Endodermal cell (in vitro differentiated cells): Measurements from ENCODE around the gene TECR. TPM values are rescaled to one million over a fixed set of nuclear protein-coding genes. Genes with fewer than 3 reads are reported as not detected.
A peak's percentile ranks its signal among the peaks of the same experiment; 100 is the strongest.

Experiments
- DNase-seq: peaks from one replicate; pipeline ENCODE4 v3.0.0-alpha.2; 2017
- H3K27ac ChIP-seq: 2 replicates; pipeline ENCODE4 v1.5.1; 2013; ENCODE audit warnings: mild to moderate bottlenecking, low read depth, low read length, moderate library complexity
- H3K27me3 ChIP-seq: 2 replicates; pipeline ENCODE4 v1.6.1; 2013; ENCODE audit warnings: mild to moderate bottlenecking, low read length, moderate library complexity; ENCODE audit not compliant: insufficient read depth, control insufficient read depth, poor library complexity, severe bottlenecking
- H3K36me3 ChIP-seq: 2 replicates; pipeline ENCODE4 v1.7.0; 2013; ENCODE audit warnings: mild to moderate bottlenecking, low read length, moderate library complexity; ENCODE audit not compliant: control insufficient read depth, insufficient read depth
- H3K4me1 ChIP-seq: one replicate; pipeline ENCODE4 v1.7.0; 2013; ENCODE audit warnings: low read length; ENCODE audit not compliant: control insufficient read depth, insufficient read depth
- H3K4me3 ChIP-seq: 2 replicates; pipeline ENCODE4 v1.5.1; 2013; ENCODE audit warnings: mild to moderate bottlenecking, low read length, moderate library complexity
- H3K9ac ChIP-seq: 2 replicates; pipeline ENCODE4 v1.6.1; 2013; ENCODE audit warnings: mild to moderate bottlenecking, low read length, moderate library complexity; ENCODE audit not compliant: poor library complexity, severe bottlenecking; ENCODE audit errors: extremely low read depth
- H3K9me3 ChIP-seq: 2 replicates; pipeline ENCODE4 v1.6.1; 2013; ENCODE audit warnings: mild to moderate bottlenecking, low read length, moderate library complexity; ENCODE audit not compliant: control insufficient read depth
- H3K27ac Mint-ChIP-seq: 2 replicates; pipeline ENCODE4 v1.8.0; 2020; ENCODE audit warnings: mixed read lengths
- H3K27me3 Mint-ChIP-seq: 2 replicates; pipeline ENCODE4 v1.8.0; 2021; ENCODE audit warnings: mild to moderate bottlenecking, mixed read lengths; ENCODE audit not compliant: insufficient read depth
- H3K36me3 Mint-ChIP-seq: 2 replicates; pipeline ENCODE4 v1.8.0; 2020; ENCODE audit warnings: low read depth, mixed read lengths
- H3K4me1 Mint-ChIP-seq: 2 replicates; pipeline ENCODE4 v1.8.0; 2020; ENCODE audit warnings: mixed read lengths
- H3K4me3 Mint-ChIP-seq: 2 replicates; pipeline ENCODE4 v1.8.0; 2020; ENCODE audit warnings: mild to moderate bottlenecking, moderate library complexity, mixed read lengths
- H3K9me3 Mint-ChIP-seq: 2 replicates; pipeline ENCODE4 v1.8.0; 2020; ENCODE audit warnings: mild to moderate bottlenecking, mixed read lengths
- CTCF ChIP-seq: fragments of 200-600 bp; sonication (generic); conservative IDR thresholded peaks from 2 replicates; pipeline ENCODE4 v1.5.0; 2021; ENCODE audit warnings: antibody characterized with exemption, mild to moderate bottlenecking
- WGBS, 2 experiments: methylation state at CpG; one replicate each; pipeline versions ENCODE4 v1.1.5 to v1.1.7; 2013; ENCODE audit warnings: missing lambda C conversion rate in 2 of 2, mixed read lengths in 1 of 2; ENCODE audit not compliant: insufficient coverage in 1 of 2, insufficient read length in 1 of 2; 5-methylcytosine and 5-hydroxymethylcytosine counted together
- total RNA-seq, 2 donors: library from RNA; stranded (reverse); fragmentation: NEBNext Ultra II Directional in 1 of 2; extraction: Animal tissue kit (Norgen Biotek cat#: 25700) in 1 of 2; gene quantifications; 2 replicates in 1 of 2; 3 replicates in 1 of 2; pipeline ENCODE4 v1.2.1, GENCODE V29; 2021

The TECR gene
- total RNA-seq, 2 donors from 2014 or later: 127 to 140 TPM

GRCh38 chr19:14544047-14544446 is 14.7 kb downstream of the TECR start:
- Histone ChIP-seq H3K27me3 (no peaks in the 10 kb centered on the region), H3K4me3 (no peak overlapping the region), H3K36me3 (peaks cover 5% of the 10 kb centered on the region), H3K9ac (no peak overlapping the region), H3K9me3 (no peaks in the 10 kb centered on the region), H3K4me1 (peaks cover 4% of the 10 kb centered on the region), H3K27ac (no peak overlapping the region)
- DNase-seq: no peak
- 80 to 92% methylated on average over 4 to 5 of the region's 5 CpGs for WGBS, 2 experiments
- Mint-ChIP-seq H3K9me3 (no peaks in the 10 kb centered on the region), H3K4me3 (no peak overlapping the region), H3K36me3 (peaks cover 16% of the 10 kb centered on the region), H3K27ac (no peak overlapping the region), H3K4me1 (peaks cover 17% of the 10 kb centered on the region), H3K27me3 (no peaks in the 10 kb centered on the region)
- no peak for TF ChIP-seq CTCF

GRCh38 chr19:14544977-14545715 is 15.8 kb downstream of the TECR start:
- H3K27ac ChIP-seq: no peak overlapping the region
- no peaks in the 10 kb centered on the region for H3K9me3 ChIP-seq
- Mint-ChIP-seq H3K9me3 (no peaks in the 10 kb centered on the region), H3K27me3 (no peaks in the 10 kb centered on the region), H3K4me1 (peaks cover 17% of the 10 kb centered on the region), H3K27ac (peak overlapping the region; percentile 8), H3K4me3 (no peak overlapping the region), H3K36me3 (peaks cover 14% of the 10 kb centered on the region)
- H3K4me3 ChIP-seq: no peak overlapping the region
- peaks cover 5% of the 10 kb centered on the region for H3K36me3 ChIP-seq
- no peak overlapping the region for H3K9ac ChIP-seq
- no peaks in the 10 kb centered on the region for H3K27me3 ChIP-seq
- peaks cover 4% of the 10 kb centered on the region for H3K4me1 ChIP-seq
- TF ChIP-seq CTCF: no peak
- 96 to 99% methylated on average over 14 to 21 of the region's 21 CpGs for WGBS, 2 experiments
- DNase-seq: no peak

- Mint-ChIP-seq H3K27me3 (no peaks in the 10 kb centered on the region), H3K36me3 (peaks cover 14% of the 10 kb centered on the region), H3K9me3 (no peaks in the 10 kb centered on the region), H3K4me1 (peaks cover 17% of the 10 kb centered on the region), H3K4me3 (no peak overlapping the region), H3K27ac (no peak overlapping the region)
- Histone ChIP-seq H3K4me1 (peaks cover 4% of the 10 kb centered on the region), H3K9me3 (no peaks in the 10 kb centered on the region), H3K4me3 (no peak overlapping the region), H3K27ac (no peak overlapping the region), H3K27me3 (no peaks in the 10 kb centered on the region), H3K9ac (no peak overlapping the region), H3K36me3 (peaks cover 5% of the 10 kb centered on the region)
- no peak for TF ChIP-seq CTCF
- 90 to 91% methylated on average over 3 to 9 of the region's 9 CpGs for WGBS, 2 experiments
- DNase-seq: no peak
Observed at GRCh38 chr19:14545716-14546082, 16.3 kb downstream of the TECR start.
